Adrenal gland (tissue), 12 donors: ENCODE results near the gene AFAP1. TPM values are rescaled to one million over a fixed set of nuclear protein-coding genes. Genes with fewer than 3 reads are reported as not detected.

Experiments used
- DNase-seq, 7 donors: peaks; one replicate each; pipeline ENCODE4 v3.0.0-alpha.2; 2019 to 2020
- H3K27ac ChIP-seq, 5 donors: fragments of 200-600 bp; sonication (generic) in 4 of 5; 1 replicate in 3 of 5; 2 replicates in 2 of 5; pipeline versions ENCODE4 v1.5.1 to v1.8.0; 2016 to 2020; ENCODE audit warnings: mild to moderate bottlenecking in 1 of 5
- H3K27me3 ChIP-seq: fragments of 200-600 bp; 2 replicates; pipeline ENCODE4 v1.8.0; 2021
- H3K36me3 ChIP-seq, 2 donors: fragments of 200-600 bp; replicated peaks in 1 of 2; 1 replicate in 1 of 2; 2 replicates in 1 of 2; pipeline versions ENCODE4 v1.5.1 to v1.8.0; 2018 to 2022
- H3K4me1 ChIP-seq, 2 donors: fragments of 200-600 bp; replicated peaks in 1 of 2; 1 replicate in 1 of 2; 2 replicates in 1 of 2; pipeline versions ENCODE4 v1.5.1 to v1.8.0; 2018 to 2021
- H3K4me3 ChIP-seq, 4 donors: fragments of 200-600 bp; sonication (generic) in 3 of 4; one replicate each; pipeline ENCODE4 v1.5.1; 2016 to 2018
- H3K9me3 ChIP-seq, 3 donors: fragments of 200-600 bp; sonication (generic) in 1 of 3; replicated peaks in 1 of 3; 1 replicate in 2 of 3; 2 replicates in 1 of 3; pipeline versions ENCODE4 v1.5.1 to v1.8.0; 2016 to 2021
- POLR2A ChIP-seq, 2 donors: fragments of 450-650 bp; IDR thresholded peaks; one replicate each; pipeline ENCODE4 v1.6.1; 2017; ENCODE audit warnings: antibody characterized with exemption in 2 of 2, mild to moderate bottlenecking in 2 of 2, moderate library complexity in 1 of 2
- WGBS, 4 donors: extraction: QIAGEN DNeasy Blood & Tissue Kit in 2 of 4; methylation state at CpG; one replicate each; pipeline versions ENCODE4 v1.1.5 to v1.1.7; 2013 to 2017; 5-methylcytosine and 5-hydroxymethylcytosine counted together
- intact Hi-C, 2 donors: fragments of 100-400 bp; cut with DNase I; formaldehyde crosslinking; loops; one replicate each; pipeline versions ENCODE4 v1.14.1 to v1.15.0; 2022 to 2023
- polyA plus RNA-seq, 3 donors: library from polyadenylated mRNA; stranded (reverse); fragments of 200-250 nt in 2 of 3; fragments of 350-450 nt in 1 of 3; fragmentation: Illumina TruSeq in 1 of 3; extraction: RNeasy Lipid Tissue Mini Kit (QIAGEN cat#74804) in 1 of 3; gene quantifications; one replicate each; pipeline ENCODE4 v1.2.3, GENCODE V29; 2013 to 2014
- total RNA-seq, 9 donors: library from RNA; depleted of rRNA in 4 of 9; stranded (reverse); fragments of >200 nt in 4 of 9; fragments of 120-200 nt in 1 of 9; fragmentation: NEBNext Ultra II Directional in 1 of 9; extraction: Animal tissue kit (Norgen Biotek cat#: 25700) in 1 of 9; gene quantifications; one replicate each; pipeline versions ENCODE4 v1.1.0 to v1.2.4, GENCODE V29; 2013 to 2023
- TF ChIP-seq, protein P1 (sequence below), 6 experiments: fragments of 450-650 bp in 4 of 6; fragments of 200-600 bp in 2 of 6; sonication (generic) in 1 of 6; IDR thresholded peaks; 1 replicate in 5 of 6; 2 replicates in 1 of 6; pipeline versions ENCODE4 v1.5.1 to v1.8.0; 2016 to 2021; ENCODE audit warnings: antibody characterized with exemption in 6 of 6, mild to moderate bottlenecking in 2 of 6, moderate library complexity in 1 of 6
- donor health status: healthy with polysubstance abuse.
- donor health status: Bipolar disorder and iron deficiency.
- donor health status: DM: yes; HTN: yes; CAD: no.
- donor health status: DM: no; HTN: no; CAD: no.
- donor health status: DM: no; HTN: no; CAD: no.
- donor health status: DM: yes; HTN: yes; CAD: no.

AFAP1 gene
- total and polyA plus RNA-seq, 12 donors: 3.3 to 16.1 (median 9.8) TPM

DNA sequence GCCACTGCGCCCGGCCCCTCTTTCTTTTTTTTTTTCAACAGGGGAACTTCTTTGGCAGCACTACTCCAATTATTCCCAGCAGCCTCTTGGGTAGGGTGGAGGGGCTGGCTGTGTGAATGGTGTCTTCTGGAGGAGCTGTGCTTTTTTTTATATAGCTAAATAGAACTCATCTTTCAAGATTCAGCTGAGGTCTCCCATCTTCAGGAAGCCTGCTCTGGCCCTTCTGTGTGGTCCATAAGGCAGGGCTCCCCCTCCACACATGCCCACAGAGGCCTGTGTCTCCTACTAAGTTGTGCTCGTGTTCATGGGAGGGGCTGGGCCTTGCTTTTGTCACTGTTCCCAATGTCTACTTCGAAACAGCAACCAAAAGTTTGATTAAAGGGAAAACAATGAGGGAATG, 116.8 kb downstream of the AFAP1 start:
- H3K27ac ChIP-seq: peak overlapping the region in 3 of 5 donors; percentile 43 to 62 (median 56)
- no peaks in the 10 kb centered on the region for H3K9me3 ChIP-seq
- 73 to 82% (median 77%) methylated on average over 4 of the region's 4 CpGs for WGBS, 4 donors
- H3K27me3 ChIP-seq: no peaks in the 10 kb centered on the region
- TF ChIP-seq, protein P1, sequence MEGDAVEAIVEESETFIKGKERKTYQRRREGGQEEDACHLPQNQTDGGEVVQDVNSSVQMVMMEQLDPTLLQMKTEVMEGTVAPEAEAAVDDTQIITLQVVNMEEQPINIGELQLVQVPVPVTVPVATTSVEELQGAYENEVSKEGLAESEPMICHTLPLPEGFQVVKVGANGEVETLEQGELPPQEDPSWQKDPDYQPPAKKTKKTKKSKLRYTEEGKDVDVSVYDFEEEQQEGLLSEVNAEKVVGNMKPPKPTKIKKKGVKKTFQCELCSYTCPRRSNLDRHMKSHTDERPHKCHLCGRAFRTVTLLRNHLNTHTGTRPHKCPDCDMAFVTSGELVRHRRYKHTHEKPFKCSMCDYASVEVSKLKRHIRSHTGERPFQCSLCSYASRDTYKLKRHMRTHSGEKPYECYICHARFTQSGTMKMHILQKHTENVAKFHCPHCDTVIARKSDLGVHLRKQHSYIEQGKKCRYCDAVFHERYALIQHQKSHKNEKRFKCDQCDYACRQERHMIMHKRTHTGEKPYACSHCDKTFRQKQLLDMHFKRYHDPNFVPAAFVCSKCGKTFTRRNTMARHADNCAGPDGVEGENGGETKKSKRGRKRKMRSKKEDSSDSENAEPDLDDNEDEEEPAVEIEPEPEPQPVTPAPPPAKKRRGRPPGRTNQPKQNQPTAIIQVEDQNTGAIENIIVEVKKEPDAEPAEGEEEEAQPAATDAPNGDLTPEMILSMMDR (IDR thresholded peaks at IDR 0.05): no peak
- TF ChIP-seq POLR2A (IDR thresholded peaks at IDR 0.05): no peak
- intact Hi-C loops: no loop called here
- no peak for DNase-seq
- no peaks in the 10 kb centered on the region for H3K36me3 ChIP-seq
- H3K4me1 ChIP-seq: peaks cover 0 to 19% of the 10 kb centered on the region in 2 donors
- no peak overlapping the region for H3K4me3 ChIP-seq

- Histone ChIP-seq H3K9me3 (no peaks in the 10 kb centered on the region), H3K4me1 (peaks cover 0 to 20% of the 10 kb centered on the region in 2 donors), H3K4me3 (no peak overlapping the region), H3K27me3 (no peaks in the 10 kb centered on the region), H3K36me3 (no peaks in the 10 kb centered on the region), H3K27ac (peak overlapping the region in 2 of 5 donors; percentile 6 to 38)
- WGBS, 4 donors: 78 to 88% (median 81%) methylated on average over 6 of the region's 6 CpGs
- TF ChIP-seq, protein P1 (IDR thresholded peaks at IDR 0.05): no peak
- no peak for TF ChIP-seq POLR2A (IDR thresholded peaks at IDR 0.05)
- DNase-seq: no peak
- intact Hi-C loops: no loop called here
Measured at GRCh38 chr4:7822137-7822505, 117.5 kb downstream of the AFAP1 start.

DNA sequence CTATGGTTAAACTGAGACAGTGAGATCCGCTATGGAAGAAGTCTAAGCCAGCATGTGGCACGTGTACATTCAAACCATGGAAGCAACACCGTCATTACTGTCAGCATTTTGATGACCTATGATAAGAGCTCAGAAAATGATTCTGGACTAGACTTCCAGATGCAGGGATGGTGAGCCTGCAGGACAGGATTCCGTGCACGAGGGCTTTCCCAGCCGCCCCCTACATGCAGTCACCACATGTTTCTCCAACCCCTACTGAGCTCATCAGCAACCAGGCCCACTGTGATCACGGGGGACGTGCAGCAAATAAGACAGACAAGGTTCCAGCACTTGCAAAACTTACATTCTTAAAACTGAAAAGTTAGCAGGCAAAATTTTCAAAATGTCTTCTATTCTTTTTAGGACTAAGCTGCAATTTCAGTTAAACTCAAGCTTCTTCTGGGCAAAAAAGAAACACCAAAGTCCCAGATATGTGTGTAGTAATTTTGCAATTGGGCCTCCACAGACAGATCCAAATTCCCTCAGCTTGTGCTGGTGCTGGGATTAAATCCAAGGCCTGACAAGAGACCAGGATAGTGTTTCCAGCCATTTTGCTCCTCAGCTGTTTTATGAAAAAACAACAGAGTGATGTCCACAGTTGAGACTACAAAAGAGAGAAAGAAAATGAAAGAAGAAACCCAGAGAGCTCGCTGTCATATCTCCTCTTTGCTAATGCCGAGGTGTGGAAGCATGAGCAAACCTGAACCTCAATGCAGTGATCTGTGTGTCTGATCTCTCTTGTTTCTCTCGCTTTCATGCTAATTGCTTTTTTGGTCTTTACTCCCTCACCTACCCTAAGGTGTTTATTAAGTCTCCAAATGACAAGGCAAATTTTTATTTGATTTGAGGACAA, 118.2 kb downstream of the AFAP1 start:
- Histone ChIP-seq H3K36me3 (no peaks in the 10 kb centered on the region), H3K4me1 (peaks cover 0 to 20% of the 10 kb centered on the region in 2 donors), H3K9me3 (no peaks in the 10 kb centered on the region), H3K27ac (peak overlapping the region in 2 of 5 donors; percentile 6 to 38), H3K27me3 (no peaks in the 10 kb centered on the region), H3K4me3 (no peak overlapping the region)
- DNase-seq: no peak
- WGBS, 4 donors: 68 to 83% (median 76%) methylated on average over 11 of the region's 11 CpGs
- intact Hi-C loops: no loop called here
- TF ChIP-seq POLR2A (IDR thresholded peaks at IDR 0.05): no peak
- TF ChIP-seq, protein P1 (IDR thresholded peaks at IDR 0.05): no peak

DNA sequence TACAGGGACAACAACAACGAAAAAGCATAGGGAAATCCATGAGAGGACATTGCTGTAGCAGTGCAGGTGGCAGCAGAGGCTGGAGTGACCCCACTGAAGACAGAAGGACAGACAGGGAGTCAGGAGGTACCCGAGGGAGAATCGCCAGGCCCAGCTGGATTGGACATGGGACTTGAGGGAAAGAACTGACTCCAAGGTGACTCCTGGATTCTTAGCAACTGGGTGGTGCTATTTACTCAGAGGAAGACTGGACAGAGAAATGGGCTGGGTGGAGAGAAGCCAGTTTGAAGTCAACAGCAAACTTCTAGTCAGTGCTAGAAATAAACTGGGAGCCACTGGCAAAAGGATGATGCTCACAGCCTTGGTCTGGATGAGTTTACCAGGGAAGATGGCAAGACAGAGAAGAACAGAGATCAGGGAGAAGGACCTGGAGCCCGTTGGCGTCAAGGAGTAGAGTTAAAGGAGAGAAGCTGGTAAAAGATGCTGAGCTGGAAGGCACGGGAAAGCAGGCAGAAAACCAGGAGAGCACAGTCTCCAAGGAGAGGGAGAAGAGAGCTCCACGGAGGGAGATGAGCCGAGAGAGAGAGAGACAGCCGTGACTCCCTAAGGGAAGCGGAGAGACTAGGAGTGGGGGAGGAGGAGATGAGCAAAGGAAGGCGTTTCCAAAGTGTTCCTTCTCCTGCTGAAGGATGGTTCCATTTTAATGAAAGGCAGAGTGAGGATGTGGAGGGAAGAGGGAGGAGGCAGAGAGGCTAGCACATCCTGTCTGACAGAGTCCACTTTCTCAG, 119.4 kb downstream of the AFAP1 start:
- TF ChIP-seq, protein P1 (IDR thresholded peaks at IDR 0.05): no peak
- TF ChIP-seq POLR2A (IDR thresholded peaks at IDR 0.05): no peak
- Histone ChIP-seq H3K4me1 (peaks cover 0 to 23% of the 10 kb centered on the region in 2 donors), H3K27me3 (no peaks in the 10 kb centered on the region), H3K27ac (no peak overlapping the region), H3K36me3 (peaks cover 0 to under 1% of the 10 kb centered on the region in 2 donors), H3K4me3 (no peak overlapping the region), H3K9me3 (no peaks in the 10 kb centered on the region)
- WGBS, 4 donors: 87 to 93% (median 90%) methylated on average over 11 of the region's 11 CpGs
- DNase-seq: no peak
- intact Hi-C loops: no loop called here
